K562 (cell line): ENCODE measurements around the gene GLIS1. TPM values are rescaled to one million over a fixed set of nuclear protein-coding genes. Genes with fewer than 3 reads are reported as not detected.

ENCODE experiments used
- ATAC-seq: fragments of 200-7000 bp; cut with Tn5 transposase; 3 replicates; pipeline ENCODE4 v1.9.1; 2020; ENCODE audit warnings: moderate library complexity
- BruUV-seq: library from RNA; stranded (reverse); fragments of 400-500 nt; replicated peaks from 2 replicates; lab custom pipeline; 2021; lab: Mats Ljungman, UMichigan
- CTCF ChIA-PET: fragments of 300-600 bp; formaldehyde crosslinking; extraction: SDS; loops from one replicate; lab custom pipeline; 2021; ENCODE audit warnings: low intra/inter-chr PET ratio; lab: Yijun Ruan, JAX
- POLR2A ChIA-PET: fragments of 300-600, 350-650 bp; sonication (Branson Sonifier 250); formaldehyde crosslinking; extraction: SDS; loops from one replicate; lab custom pipeline; 2021; ENCODE audit warnings: antibody characterized with exemption, inconsistent platforms; lab: Yijun Ruan, JAX
- DNase-seq, 4 experiments: peaks; one replicate each; pipeline versions ENCODE4 v3.0.0 to v3.0.0-alpha.2; 2011 to 2018; ENCODE audit warnings: low spot score in 3 of 4, mixed read lengths in 3 of 4; ENCODE audit errors: extremely low read depth in 1 of 4
- FAIRE-seq: peaks from 2 replicates; lab custom pipeline; 2011; peaks lifted over from hg19 to GRCh38; lab: Jason Lieb, UNC
- H2AFZ ChIP-seq: 2 replicates; pipeline ENCODE4 v1.6.0; 2011; ENCODE audit warnings: low read depth, low read length, control low read depth, inconsistent platforms
- H3K27ac ChIP-seq: fragments of 200-600 bp; 3 replicates; pipeline ENCODE4 v1.8.0; 2011; ENCODE audit warnings: low read depth, mild to moderate bottlenecking, control low read depth, inconsistent platforms, low read length, moderate library complexity, mixed read lengths; ENCODE audit errors: extremely low read depth
- H3K27me3 ChIP-seq, 2 experiments: fragments of 300-600 bp in 1 of 2; 2 replicates in 1 of 2; 3 replicates in 1 of 2; pipeline versions ENCODE4 v1.6.0 to v1.8.0; 2011; ENCODE audit warnings: inconsistent platforms in 2 of 2, low read length in 2 of 2, mild to moderate bottlenecking in 1 of 2, mixed read lengths in 1 of 2, moderate library complexity in 1 of 2; ENCODE audit not compliant: control insufficient read depth in 2 of 2, insufficient read depth in 2 of 2
- H3K36me3 ChIP-seq: fragments of 300-600 bp; 3 replicates; pipeline ENCODE4 v1.8.0; 2011; ENCODE audit warnings: mild to moderate bottlenecking, low read length, inconsistent platforms; ENCODE audit not compliant: control insufficient read depth, insufficient read depth
- H3K4me1 ChIP-seq, 2 experiments: fragments of 200-600 bp in 1 of 2; replicated peaks in 1 of 2; 2 replicates in 1 of 2; 3 replicates in 1 of 2; pipeline versions ENCODE4 v1.5.1 to v1.8.0; 2011; ENCODE audit warnings: inconsistent platforms in 2 of 2, low read length in 2 of 2, mild to moderate bottlenecking in 1 of 2, mixed read lengths in 1 of 2, moderate library complexity in 1 of 2; ENCODE audit not compliant: control insufficient read depth in 2 of 2, insufficient read depth in 2 of 2
- H3K4me2 ChIP-seq: 2 replicates; pipeline ENCODE4 v1.6.1; 2011; ENCODE audit warnings: low read length, control low read depth, inconsistent platforms, mixed read lengths; ENCODE audit not compliant: insufficient read depth
- H3K4me3 ChIP-seq: fragments of 200-600 bp; sonication (generic), shearing (Covaris generic); 2 replicates; pipeline ENCODE4 v1.5.1; 2016; ENCODE audit warnings: control low read depth, inconsistent platforms
- H3K79me2 ChIP-seq: fragments of 200-600 bp; 3 replicates; pipeline ENCODE4 v1.8.0; 2011; ENCODE audit warnings: low read length, inconsistent platforms; ENCODE audit not compliant: control insufficient read depth, insufficient read depth
- H3K9ac ChIP-seq, 2 experiments: 2 replicates each; pipeline versions ENCODE4 v1.6.0 to v1.6.1; 2011; ENCODE audit warnings: low read depth in 2 of 2, low read length in 2 of 2, control low read depth in 1 of 2, inconsistent platforms in 1 of 2, mild to moderate bottlenecking in 1 of 2, mixed read lengths in 1 of 2; ENCODE audit not compliant: insufficient read depth in 1 of 2
- H3K9me1 ChIP-seq: one replicate; pipeline ENCODE4 v1.6.0; 2011; ENCODE audit warnings: inconsistent platforms, mild to moderate bottlenecking, low read length, moderate library complexity; ENCODE audit not compliant: control insufficient read depth, insufficient read depth
- H3K9me3 ChIP-seq: replicated peaks from 2 replicates; pipeline ENCODE4 v1.5.1; 2011; ENCODE audit warnings: low read depth, low read length, inconsistent platforms; ENCODE audit not compliant: control insufficient read depth, insufficient read depth
- H4K20me1 ChIP-seq: replicated peaks from 2 replicates; pipeline ENCODE4 v1.6.1; 2011; ENCODE audit warnings: low read length, inconsistent platforms, mixed read lengths; ENCODE audit not compliant: control insufficient read depth, insufficient read depth
- ETS1 ChIP-seq: conservative IDR thresholded peaks from 2 replicates; pipeline ENCODE4 v1.6.1; 2011; ENCODE audit warnings: low read depth, mild to moderate bottlenecking, low read length; ENCODE audit not compliant: control insufficient read depth
- ETV6 ChIP-seq, 3 experiments: fragments of 150-350 bp in 1 of 3; sonication (generic) in 1 of 3; formaldehyde crosslinking in 1 of 3; IDR thresholded peaks; 2 replicates each; pipeline versions ENCODE4 v1.6.1 to v1.8.0; 2014 to 2022; ENCODE audit warnings: borderline replicate concordance in 2 of 3, low read depth in 2 of 3, antibody characterized with exemption in 1 of 3, low read length in 1 of 3, mild to moderate bottlenecking in 1 of 3, missing genetic modification reagents in 1 of 3
- GABPB2 ChIP-seq: fragments of 250-450 bp; sonication (Bioruptor Pico); conservative IDR thresholded peaks from 2 replicates; pipeline ENCODE4 v1.5.1; 2021; ENCODE audit warnings: mild to moderate bottlenecking
- NFYB ChIP-seq: IDR thresholded peaks from 2 replicates; pipeline ENCODE4 v1.6.1; 2011; ENCODE audit warnings: mild to moderate bottlenecking, moderate library complexity; ENCODE audit not compliant: insufficient read length; ENCODE audit errors: extremely low read depth
- RBM34 ChIP-seq: fragments of 200-400 bp; formaldehyde crosslinking; IDR thresholded peaks from 2 replicates; pipeline ENCODE4 v1.6.1; 2018; ENCODE audit warnings: low read length, borderline replicate concordance; ENCODE audit not compliant: insufficient read depth
- TOE1 ChIP-seq, 2 experiments: fragments of 450-650 bp in 1 of 2; sonication (generic) in 1 of 2; formaldehyde crosslinking in 1 of 2; IDR thresholded peaks; 2 replicates each; pipeline versions ENCODE4 v1.7.1 to v1.8.0; 2016 to 2022; ENCODE audit warnings: borderline replicate concordance in 2 of 2, mild to moderate bottlenecking in 2 of 2, antibody characterized with exemption in 1 of 2, inconsistent platforms in 1 of 2, low read depth in 1 of 2, missing genetic modification reagents in 1 of 2, moderate library complexity in 1 of 2
- ZHX1 ChIP-seq: fragments of 150-350 bp; conservative IDR thresholded peaks from 2 replicates; pipeline ENCODE4 v1.6.1; 2014; ENCODE audit warnings: low read length
- WGBS: fragments of 100-300 bp; shearing (Covaris generic); methylation state at CpG from one replicate; pipeline ENCODE4 v1.1.6; 2016; ENCODE audit warnings: low coverage, mixed read lengths; ENCODE audit not compliant: insufficient coverage; ENCODE audit errors: missing lambda C conversion rate; 5-methylcytosine and 5-hydroxymethylcytosine counted together
- in situ Hi-C: fragments of 300-500 bp; cut with MboI; formaldehyde crosslinking; loops from 4 replicates; pipeline ENCODE4 v1.15.0; 2018; ENCODE audit warnings: inconsistent platforms, mixed read lengths
- intact Hi-C: fragments of 100-400 bp; cut with micrococcal nuclease; formaldehyde crosslinking; loops from 2 replicates; pipeline ENCODE4 v1.14.2; 2022
- polyA plus RNA-seq, 8 experiments: library from polyadenylated mRNA; depleted of rRNA in 4 of 8; stranded (reverse) in 5 of 8; unstranded in 3 of 8; fragments of >200 nt; fragmentation: Nextera tagmentation in 2 of 8; fragmentation: Illumina TruSeq in 1 of 8; extraction: Ambion mirVana in 2 of 8; extraction: Trizol in 1 of 8; gene quantifications; 2 replicates each; pipeline versions ENCODE4 v1.2.1 to v1.2.3, GENCODE V29; 2011 to 2014; ENCODE audit warnings: inconsistent platforms in 1 of 8, missing spikeins in 1 of 8
- total RNA-seq, 7 experiments: library from RNA; depleted of rRNA in 6 of 7; stranded (reverse); fragments of >200 nt in 6 of 7; fragmentation: Illumina TruSeq in 2 of 7; extraction: Trizol in 2 of 7; gene quantifications; 2 replicates each; pipeline versions ENCODE4 v1.2.1 to v1.2.3, GENCODE V29; 2011 to 2021; ENCODE audit warnings: low replicate concordance in 1 of 7

GLIS1 gene
- total and polyA plus RNA-seq, 9 of the 15 experiments (the other 6 are each of a cell fraction or from before 2014, with no cell fraction given) = not detected

- H3K4me1 ChIP-seq = peaks cover 0 to 16% of the 10 kb centered on the region in 2 experiments; a peak in 1 of 5 replicates
- in situ Hi-C loops = no loop called here
- ChIA-PET CTCF (no interaction called here), POLR2A (no interaction called here)
- no peaks in the 10 kb centered on the region for H3K36me3 ChIP-seq
- H4K20me1 ChIP-seq = peaks cover 7% of the 10 kb centered on the region; the same call in 1 of the 2 replicates
- H3K4me2 ChIP-seq = no peak overlapping the region
- BruUV-seq = no TSS peak
- H3K27ac ChIP-seq = no peak overlapping the region
- WGBS = 4% methylated on average over 34 of the region's 34 CpGs
- H3K9ac ChIP-seq = peak overlapping the region in 1 of 2 experiments; percentile 35; a peak in 1 of 4 replicates
- H3K9me3 ChIP-seq = no peaks in the 10 kb centered on the region
- H3K79me2 ChIP-seq = no peaks in the 10 kb centered on the region
- ATAC-seq = no peak
- no peak overlapping the region for H3K4me3 ChIP-seq
- no peak for DNase-seq
- intact Hi-C loops = no loop called here
- H3K9me1 ChIP-seq = no peaks in the 10 kb centered on the region
- peaks cover 38 to 69% of the 10 kb centered on the region in 2 experiments; a peak in 4 of 5 replicates for H3K27me3 ChIP-seq
- H2AFZ ChIP-seq = no peak overlapping the region
- TF ChIP-seq ETS1 = no peak
- TF ChIP-seq TOE1 (IDR thresholded peaks at IDR 0.05; ENCODE audit: borderline replicate concordance) = no peak
- TF ChIP-seq TOE1 (CRISPR knock-in tag; IDR thresholded peaks at IDR 0.05; ENCODE audit: borderline replicate concordance, low read depth) = no peak
- TF ChIP-seq NFYB = no peak
- no peak for TF ChIP-seq GABPB2 (CRISPR knock-in tag)
- TF ChIP-seq ETV6 (IDR thresholded peaks at IDR 0.05; ENCODE audit: borderline replicate concordance in 1 of 2, low read depth in 2 of 2, low read length in 1 of 2) = no peak
- no peak for TF ChIP-seq ETV6 (CRISPR knock-in tag; IDR thresholded peaks at IDR 0.05; ENCODE audit: borderline replicate concordance)
- no peak for TF ChIP-seq ZHX1
- TF ChIP-seq RBM34 = no peak
- no peak for FAIRE-seq
These were observed 238.5 kb downstream of the GLIS1 start for GRCh38 chr1:53500204-53501064.
